Activated naive CD8-positive, alpha-beta T cell treated with anti-CD3 and anti-CD28 coated beads, Interleukin-2, amount 50 U/mL, for 24 hours (primary cell): ENCODE data around the gene ACP1.
A peak's percentile ranks its signal among the peaks of the same experiment; 100 is the strongest.

Experiments
- ATAC-seq: fragments of 150-1000 bp; cut with Tn5 transposase; one replicate; pipeline ENCODE4 v1.10.0; 2021
- DNase-seq: peaks from one replicate; pipeline ENCODE4 v3.0.0; 2021
- H3K27ac Mint-ChIP-seq: one replicate; pipeline ENCODE4 v1.8.0; 2021; ENCODE audit warnings: mild to moderate bottlenecking, mixed read lengths
- H3K27me3 Mint-ChIP-seq: one replicate; pipeline ENCODE4 v1.8.0; 2021; ENCODE audit warnings: mixed read lengths
- H3K36me3 Mint-ChIP-seq: one replicate; pipeline ENCODE4 v1.8.0; 2021; ENCODE audit warnings: low read depth, mixed read lengths
- H3K4me1 Mint-ChIP-seq: one replicate; pipeline ENCODE4 v1.8.0; 2021; ENCODE audit warnings: mixed read lengths
- H3K4me3 Mint-ChIP-seq: one replicate; pipeline ENCODE4 v1.8.0; 2021; ENCODE audit warnings: mild to moderate bottlenecking, moderate library complexity, mixed read lengths
- H3K9me3 Mint-ChIP-seq: one replicate; pipeline ENCODE4 v1.8.0; 2021; ENCODE audit warnings: mixed read lengths

Gene ACP1

DNA sequence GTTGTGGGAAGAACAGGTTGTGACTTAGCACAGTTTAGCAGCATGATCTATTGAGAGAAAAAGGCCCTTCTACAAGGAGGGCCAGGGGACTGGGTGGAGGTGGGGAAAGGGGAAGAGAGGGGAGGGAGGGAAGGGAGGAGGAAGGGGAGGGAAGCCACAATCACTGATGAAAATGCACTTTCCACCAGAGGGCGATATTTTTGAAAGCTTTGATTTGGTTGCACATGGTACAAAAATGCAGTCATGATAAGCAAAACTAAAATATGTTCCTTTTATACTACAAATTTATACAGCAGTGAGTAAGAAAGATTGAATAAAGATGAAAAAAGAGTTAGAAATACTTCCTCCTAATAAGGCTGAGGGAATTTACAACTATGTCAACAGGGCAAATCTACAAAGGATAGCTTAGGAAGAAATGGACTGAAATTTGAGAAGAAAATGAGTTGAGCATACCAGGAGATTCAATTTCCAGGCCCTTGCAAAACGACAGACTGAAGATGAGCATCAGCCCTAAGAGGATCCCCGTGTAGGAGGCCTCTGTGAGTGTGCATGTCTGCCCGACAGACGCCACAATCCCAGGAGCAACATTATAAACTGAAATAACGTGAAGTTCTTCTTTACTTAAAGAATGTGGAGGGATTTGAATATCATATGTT lies 18.1 kb upstream of the ACP1 start:
- Mint-ChIP-seq H3K4me1 (peaks cover 3% of the 10 kb centered on the region), H3K27me3 (no peaks in the 10 kb centered on the region), H3K4me3 (no peak overlapping the region), H3K36me3 (peaks cover 28% of the 10 kb centered on the region), H3K27ac (no peak overlapping the region), H3K9me3 (peaks cover 6% of the 10 kb centered on the region)
- peak; percentile 16 for DNase-seq
- no peak for ATAC-seq

DNA sequence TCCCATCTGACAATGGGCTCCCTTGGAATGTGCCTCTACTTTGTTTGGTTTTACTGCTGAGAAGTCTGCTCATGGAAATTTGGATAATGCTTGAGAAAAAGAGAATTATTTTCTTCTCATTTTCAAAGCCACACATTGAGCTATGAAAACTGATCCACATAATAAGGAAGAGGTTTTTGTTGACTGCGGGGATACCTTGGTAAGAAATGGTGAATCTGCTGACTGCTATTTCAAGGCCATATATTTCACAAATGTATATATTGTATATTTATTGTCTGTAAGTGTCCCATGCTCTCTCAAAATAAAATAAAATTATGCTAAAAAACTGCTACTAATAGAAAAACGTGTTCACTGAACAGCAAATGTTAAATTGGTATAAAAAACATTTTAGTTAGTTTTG lies 16.0 kb upstream of the ACP1 start:
- peaks cover 3% of the 10 kb centered on the region for H3K4me1 Mint-ChIP-seq
- DNase-seq = no peak
- H3K4me3 Mint-ChIP-seq = no peak overlapping the region
- H3K27ac Mint-ChIP-seq = no peak overlapping the region
- peaks cover 14% of the 10 kb centered on the region for H3K36me3 Mint-ChIP-seq
- ATAC-seq = no peak
- no peaks in the 10 kb centered on the region for H3K27me3 Mint-ChIP-seq
- H3K9me3 Mint-ChIP-seq = no peaks in the 10 kb centered on the region

- no peaks in the 10 kb centered on the region for H3K9me3 Mint-ChIP-seq
- no peaks in the 10 kb centered on the region for H3K27me3 Mint-ChIP-seq
- H3K4me3 Mint-ChIP-seq = no peak overlapping the region
Measured at GRCh38 chr2:249538-250042, 15.2 kb upstream of the ACP1 start.

DNA sequence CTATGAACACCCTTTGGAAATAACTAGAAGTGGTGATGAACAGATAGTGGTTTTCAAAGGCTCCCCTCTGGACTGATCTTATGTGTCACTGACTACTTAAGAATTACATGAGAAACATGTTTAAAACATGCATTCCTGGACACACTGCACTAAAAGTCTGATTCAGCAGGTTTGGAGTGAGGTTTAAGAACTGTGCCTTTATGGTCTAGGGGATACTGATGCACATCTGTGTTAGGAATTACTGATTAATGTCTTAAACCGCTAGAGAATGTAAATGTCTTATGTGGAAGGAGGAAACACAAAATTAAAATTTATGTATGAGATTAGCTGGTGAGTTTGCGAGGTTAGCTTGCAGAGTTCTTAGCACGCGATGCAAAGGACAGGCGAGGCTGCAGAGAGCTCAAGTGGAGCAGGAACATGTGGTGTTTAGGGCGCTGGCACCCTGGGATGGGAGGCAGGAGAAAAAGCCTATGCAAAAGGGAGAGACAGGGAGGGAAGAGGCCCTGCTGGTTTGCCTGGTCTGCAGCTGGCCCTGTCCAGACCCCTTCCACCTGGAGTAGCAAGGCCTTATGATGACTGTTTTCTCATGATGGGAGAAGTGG lies 12.6 kb upstream of the ACP1 start:
- H3K27ac Mint-ChIP-seq = no peak overlapping the region
- H3K9me3 Mint-ChIP-seq = no peaks in the 10 kb centered on the region
- H3K4me1 Mint-ChIP-seq = no peaks in the 10 kb centered on the region
- DNase-seq = no peak
- peaks cover 5% of the 10 kb centered on the region for H3K36me3 Mint-ChIP-seq
- H3K4me3 Mint-ChIP-seq = no peak overlapping the region
- no peak for ATAC-seq
- no peaks in the 10 kb centered on the region for H3K27me3 Mint-ChIP-seq

More at GRCh38 chr2:249538-250042, 15.2 kb upstream of the ACP1 start:
- DNase-seq = no peak
- H3K4me1 Mint-ChIP-seq = peaks cover 3% of the 10 kb centered on the region
- no peak for ATAC-seq
- H3K27ac Mint-ChIP-seq = no peak overlapping the region
- peaks cover 8% of the 10 kb centered on the region for H3K36me3 Mint-ChIP-seq

DNA sequence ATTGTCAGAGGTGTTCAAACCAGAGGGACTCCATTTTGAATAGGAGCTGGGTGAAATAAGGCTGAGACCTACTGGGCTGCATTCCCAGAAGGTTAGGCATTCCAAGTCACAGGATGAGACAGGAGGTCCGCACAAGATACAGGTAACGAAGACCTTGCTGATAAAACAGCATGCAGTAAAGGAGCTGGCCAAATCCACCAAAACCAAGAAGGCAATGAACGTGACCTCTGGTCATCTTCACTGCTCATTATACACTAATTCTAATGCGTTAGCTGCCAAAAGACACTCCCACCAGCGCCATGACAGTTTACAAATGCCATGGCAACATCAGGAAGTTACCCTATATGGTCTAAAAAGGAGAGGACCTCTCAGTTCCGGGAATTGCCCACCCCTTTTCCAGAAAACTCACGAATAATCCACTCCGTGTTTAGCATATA lies 11.5 kb upstream of the ACP1 start:
- ATAC-seq (no peak), DNase-seq (no peak)
- no peak overlapping the region for H3K27ac Mint-ChIP-seq
- H3K4me1 Mint-ChIP-seq = no peaks in the 10 kb centered on the region
- no peaks in the 10 kb centered on the region for H3K27me3 Mint-ChIP-seq
- H3K36me3 Mint-ChIP-seq = peaks cover 10% of the 10 kb centered on the region
- peaks cover 6% of the 10 kb centered on the region for H3K9me3 Mint-ChIP-seq
- H3K4me3 Mint-ChIP-seq = no peak overlapping the region

- Mint-ChIP-seq H3K27ac (no peak overlapping the region), H3K9me3 (peaks cover 14% of the 10 kb centered on the region), H3K27me3 (no peaks in the 10 kb centered on the region), H3K4me3 (no peak overlapping the region), H3K4me1 (no peaks in the 10 kb centered on the region), H3K36me3 (peaks cover 17% of the 10 kb centered on the region)
- no peak for ATAC-seq
- no peak for DNase-seq
Measured at GRCh38 chr2:254241-254640, 10.5 kb upstream of the ACP1 start.

DNA sequence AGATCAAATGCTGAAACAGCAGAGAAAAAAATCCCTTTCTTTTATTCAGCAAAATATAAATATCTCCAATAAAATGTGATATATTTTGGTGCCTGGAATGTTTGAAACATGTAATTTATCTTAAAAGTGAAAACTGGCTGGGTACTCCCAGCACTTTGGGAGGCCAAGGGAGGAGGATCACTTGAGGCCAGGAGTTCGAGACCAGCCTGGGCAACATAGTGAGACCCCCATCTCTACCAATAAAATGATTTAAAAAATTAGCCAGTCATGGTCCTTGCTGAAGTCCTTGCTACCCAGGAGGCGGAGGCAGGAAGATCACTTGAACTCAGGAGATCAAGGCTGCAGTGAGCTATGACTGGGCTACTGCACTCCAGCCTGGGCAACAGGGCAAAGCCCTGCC lies 9.6 kb upstream of the ACP1 start:
- Mint-ChIP-seq H3K27ac (no peak overlapping the region), H3K27me3 (no peaks in the 10 kb centered on the region), H3K4me3 (no peak overlapping the region), H3K36me3 (peaks cover 22% of the 10 kb centered on the region), H3K4me1 (no peaks in the 10 kb centered on the region), H3K9me3 (peaks cover 18% of the 10 kb centered on the region)
- no peak for ATAC-seq
- no peak for DNase-seq

DNA sequence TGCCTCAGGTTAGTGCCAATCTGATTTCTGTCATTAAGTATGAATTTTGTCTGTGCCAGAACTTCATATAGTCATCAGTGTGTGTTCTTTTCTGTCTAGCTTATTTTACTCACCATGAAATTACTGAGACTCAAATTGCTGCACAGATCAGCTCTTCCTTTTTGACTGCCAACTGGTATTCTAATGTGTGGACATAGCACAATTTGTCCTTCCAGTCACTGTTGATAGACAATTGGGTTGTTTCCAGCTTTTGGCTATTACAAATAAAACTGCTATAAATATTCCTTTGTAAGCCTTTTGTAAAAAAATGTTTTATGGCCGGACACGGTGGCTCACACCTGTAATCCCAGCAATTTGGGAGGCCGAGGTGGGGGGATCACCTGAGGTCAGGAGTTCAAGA lies 8.7 kb upstream of the ACP1 start:
- DNase-seq (no peak), ATAC-seq (no peak)
- H3K36me3 Mint-ChIP-seq = peaks cover 26% of the 10 kb centered on the region
- H3K4me3 Mint-ChIP-seq = no peak overlapping the region
- H3K4me1 Mint-ChIP-seq = no peaks in the 10 kb centered on the region
- H3K27ac Mint-ChIP-seq = no peak overlapping the region
- H3K9me3 Mint-ChIP-seq = peaks cover 18% of the 10 kb centered on the region
- H3K27me3 Mint-ChIP-seq = no peaks in the 10 kb centered on the region

DNA sequence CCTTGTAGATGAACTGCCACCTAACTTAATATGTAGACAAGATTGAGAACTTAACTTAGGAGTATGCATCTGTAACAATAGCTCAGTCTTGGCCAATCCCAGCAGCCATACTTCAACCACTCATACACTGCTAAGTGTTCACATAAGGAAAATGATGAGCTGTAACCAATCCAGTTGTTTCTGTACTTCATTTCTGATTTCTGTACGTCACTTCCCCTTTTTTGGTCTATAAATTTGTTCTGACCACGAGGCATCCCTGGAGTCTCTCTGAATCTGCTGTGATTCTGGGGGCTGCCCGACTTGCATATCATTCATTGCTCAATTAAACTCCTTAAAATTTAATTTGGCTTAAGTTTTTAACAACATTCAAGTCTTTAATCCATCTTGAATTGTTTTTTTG lies 7.3 kb upstream of the ACP1 start:
- Mint-ChIP-seq H3K4me1 (peaks cover 2% of the 10 kb centered on the region), H3K9me3 (peaks cover 18% of the 10 kb centered on the region), H3K27me3 (no peaks in the 10 kb centered on the region), H3K27ac (no peak overlapping the region), H3K4me3 (no peak overlapping the region), H3K36me3 (peaks cover 28% of the 10 kb centered on the region)
- ATAC-seq (no peak), DNase-seq (no peak)

- no peak for ATAC-seq
- peaks cover 18% of the 10 kb centered on the region for H3K9me3 Mint-ChIP-seq
- no peaks in the 10 kb centered on the region for H3K27me3 Mint-ChIP-seq
- H3K4me1 Mint-ChIP-seq = peaks cover 6% of the 10 kb centered on the region
- no peak overlapping the region for H3K4me3 Mint-ChIP-seq
- no peak overlapping the region for H3K27ac Mint-ChIP-seq
- peaks cover 31% of the 10 kb centered on the region for H3K36me3 Mint-ChIP-seq
- DNase-seq = no peak
Measured at GRCh38 chr2:257842-258241, 6.9 kb upstream of the ACP1 start.

GRCh38 chr2:258933-259332 lies 5.8 kb upstream of the ACP1 start:
- Mint-ChIP-seq H3K27me3 (no peaks in the 10 kb centered on the region), H3K27ac (no peak overlapping the region), H3K4me3 (no peak overlapping the region), H3K4me1 (peaks cover 10% of the 10 kb centered on the region), H3K36me3 (peaks cover 33% of the 10 kb centered on the region), H3K9me3 (peaks cover 18% of the 10 kb centered on the region)
- no peak for DNase-seq
- ATAC-seq = no peak

DNA sequence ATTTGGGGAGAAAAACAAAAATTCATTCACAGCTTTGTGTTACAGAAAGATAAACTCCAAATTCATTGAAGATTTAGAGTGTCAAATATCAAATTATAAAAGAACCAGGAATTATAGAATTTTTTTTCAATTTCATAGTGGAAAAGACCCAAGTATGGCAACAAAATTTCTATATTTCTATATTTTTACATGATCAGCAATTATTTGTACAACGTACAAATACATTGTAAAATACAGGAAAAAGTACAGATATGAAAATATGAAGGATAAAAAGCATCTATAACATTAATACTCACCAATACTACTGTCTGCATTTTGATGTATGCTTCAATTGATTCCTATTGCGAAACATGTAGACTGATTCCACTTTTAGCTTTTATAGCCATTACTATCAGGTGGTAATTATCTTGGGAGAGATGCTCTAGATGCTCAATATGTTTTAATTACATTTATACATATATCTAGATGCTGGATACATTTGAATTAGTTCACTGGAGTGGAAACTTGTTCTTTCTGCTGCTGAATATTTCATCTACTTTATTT lies 4.9 kb upstream of the ACP1 start:
- ATAC-seq = no peak
- Mint-ChIP-seq H3K27me3 (no peaks in the 10 kb centered on the region), H3K36me3 (peaks cover 33% of the 10 kb centered on the region), H3K9me3 (peaks cover 18% of the 10 kb centered on the region), H3K27ac (no peak overlapping the region), H3K4me3 (no peak overlapping the region), H3K4me1 (peaks cover 10% of the 10 kb centered on the region)
- no peak for DNase-seq

GRCh38 chr2:260507-261161 lies 4.1 kb upstream of the ACP1 start:
- H3K9me3 Mint-ChIP-seq = peaks cover 18% of the 10 kb centered on the region
- H3K27ac Mint-ChIP-seq = no peak overlapping the region
- ATAC-seq (no peak), DNase-seq (no peak)
- peaks cover 33% of the 10 kb centered on the region for H3K36me3 Mint-ChIP-seq
- peaks cover 15% of the 10 kb centered on the region for H3K4me1 Mint-ChIP-seq
- H3K4me3 Mint-ChIP-seq = no peak overlapping the region
- H3K27me3 Mint-ChIP-seq = no peaks in the 10 kb centered on the region

DNA sequence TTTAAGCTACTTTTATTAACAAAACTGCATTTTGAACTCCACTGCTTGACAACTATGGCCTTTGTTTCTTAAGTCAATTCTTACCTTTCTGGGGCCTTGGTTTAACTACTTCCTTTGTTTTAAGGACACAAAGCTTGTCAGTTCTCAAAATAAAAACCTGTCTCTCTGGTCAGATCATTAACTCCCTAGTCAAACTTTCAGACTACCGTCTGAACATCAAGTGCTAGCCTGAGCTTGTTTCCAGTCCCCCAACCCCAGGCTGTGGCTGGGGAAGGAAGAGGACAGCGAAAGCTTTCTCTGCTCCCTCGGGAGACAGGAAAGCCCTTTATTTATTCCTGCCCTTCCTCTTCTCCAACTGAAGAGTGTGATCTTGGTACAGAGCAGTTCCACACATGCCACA lies 2.6 kb upstream of the ACP1 start:
- ATAC-seq (no peak), DNase-seq (no peak)
- H3K9me3 Mint-ChIP-seq = peaks cover 18% of the 10 kb centered on the region
- peaks cover 41% of the 10 kb centered on the region for H3K36me3 Mint-ChIP-seq
- H3K27me3 Mint-ChIP-seq = no peaks in the 10 kb centered on the region
- H3K4me3 Mint-ChIP-seq = no peak overlapping the region
- no peak overlapping the region for H3K27ac Mint-ChIP-seq
- H3K4me1 Mint-ChIP-seq = peaks cover 29% of the 10 kb centered on the region
